DMS153 treated with DMSO at 0.1 percent for 48 hours (cell line): ENCODE measurements around the gene LYZL2.
"Not testable (repeated sequence)": the region's sequence is repeated elsewhere in the genome, so short reads cannot be mapped to it uniquely, and the experiment has no call there.

Experiments used
- DNase-seq: peaks from one replicate; lab custom pipeline; 2025; ENCODE audit not compliant: unreplicated experiment; lab: John Stamatoyannopoulos, UW

Gene LYZL2

GRCh38 chr10:30629653-30630052 lies at the start of gene LYZL2:
LYZL2 (minus strand) TSS chr10:30629753; CDS start chr10:30626915, 2,838 bp downstream.
- DNase-seq: no peak

- DNase-seq: not testable (repeated sequence)
These were observed 48.1 kb upstream of the LYZL2 start for GRCh38 chr10:30677616-30678015.

- not testable (repeated sequence) for DNase-seq
These were observed 47.6 kb upstream of the LYZL2 start for GRCh38 chr10:30677146-30677545.

- DNase-seq: no peak
These were observed 46.5 kb upstream of the LYZL2 start for GRCh38 chr10:30675791-30676718.

GRCh38 chr10:30674796-30675195 lies 45.2 kb upstream of the LYZL2 start:
- no peak for DNase-seq

- DNase-seq: not testable (repeated sequence)
These were observed 43.7 kb upstream of the LYZL2 start for GRCh38 chr10:30673262-30673661.

- not testable (repeated sequence) for DNase-seq
These were observed 42.8 kb upstream of the LYZL2 start for GRCh38 chr10:30672338-30672737.

- DNase-seq: peak; percentile 37
These were observed 41.6 kb upstream of the LYZL2 start for GRCh38 chr10:30671026-30671616.

GRCh38 chr10:30667982-30668381 lies 38.4 kb upstream of the LYZL2 start:
- DNase-seq: not testable (repeated sequence)

GRCh38 chr10:30663403-30663802 lies 33.9 kb upstream of the LYZL2 start:
- DNase-seq: not testable (repeated sequence)

GRCh38 chr10:30662814-30663213 lies 33.3 kb upstream of the LYZL2 start:
- DNase-seq: no peak

GRCh38 chr10:30660314-30660713 lies 30.8 kb upstream of the LYZL2 start:
- DNase-seq: not testable (repeated sequence)

GRCh38 chr10:30656233-30656632 lies 26.7 kb upstream of the LYZL2 start:
- no peak for DNase-seq

- DNase-seq: not testable (repeated sequence)
These were observed 25.4 kb upstream of the LYZL2 start for GRCh38 chr10:30655001-30655400.

GRCh38 chr10:30651470-30652397 lies 22.2 kb upstream of the LYZL2 start:
- DNase-seq: not testable (repeated sequence)

GRCh38 chr10:30647089-30647488 lies 17.5 kb upstream of the LYZL2 start:
- no peak for DNase-seq

- DNase-seq: no peak
These were observed 15.8 kb upstream of the LYZL2 start for GRCh38 chr10:30645340-30645827.

- not testable (repeated sequence) for DNase-seq
These were observed 14.9 kb upstream of the LYZL2 start for GRCh38 chr10:30644408-30644861.

- not testable (repeated sequence) for DNase-seq
These were observed 14.1 kb upstream of the LYZL2 start for GRCh38 chr10:30643557-30644199.

- DNase-seq: not testable (repeated sequence)
These were observed 13.3 kb upstream of the LYZL2 start for GRCh38 chr10:30642856-30643255.
